Dedifferentiated amniotic fluid mesenchymal stem cell (primary cell): Measurements from ENCODE around the gene LENG8.

ENCODE experiments used
- DNase-seq: peaks from one replicate; pipeline ENCODE4 v3.0.0-alpha.2; 2016; ENCODE audit errors: extremely low spot score

The LENG8 gene

DNA sequence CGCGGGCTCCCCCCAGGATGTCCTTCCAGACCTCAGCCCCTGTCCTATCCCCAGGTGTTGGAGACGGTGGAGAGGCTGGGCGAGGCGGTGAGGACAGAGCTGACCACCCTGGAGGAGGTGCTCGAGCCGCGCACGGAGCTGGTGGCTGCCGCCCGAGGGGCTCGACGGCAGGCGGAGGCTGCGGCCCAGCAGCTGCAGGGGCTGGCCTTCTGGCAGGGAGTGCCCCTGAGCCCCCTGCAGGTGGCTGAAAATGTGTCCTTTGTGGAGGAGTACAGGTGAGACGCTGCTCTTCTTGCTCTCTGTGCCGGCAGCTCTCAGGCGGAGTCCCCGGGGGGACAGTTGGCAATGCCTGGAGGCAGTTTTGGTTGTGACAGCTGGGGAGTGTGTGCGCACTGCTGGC lies 26.9 kb upstream of the LENG8 start:
- DNase-seq, result no peak

GRCh38 chr19:54424201-54424600 lies 24.8 kb upstream of the LENG8 start:
- DNase-seq, result no peak

- no peak for DNase-seq
These were observed 24.2 kb upstream of the LENG8 start for GRCh38 chr19:54424660-54425381.

- DNase-seq, result no peak
These were observed 23.6 kb upstream of the LENG8 start for GRCh38 chr19:54425382-54425723.

DNA sequence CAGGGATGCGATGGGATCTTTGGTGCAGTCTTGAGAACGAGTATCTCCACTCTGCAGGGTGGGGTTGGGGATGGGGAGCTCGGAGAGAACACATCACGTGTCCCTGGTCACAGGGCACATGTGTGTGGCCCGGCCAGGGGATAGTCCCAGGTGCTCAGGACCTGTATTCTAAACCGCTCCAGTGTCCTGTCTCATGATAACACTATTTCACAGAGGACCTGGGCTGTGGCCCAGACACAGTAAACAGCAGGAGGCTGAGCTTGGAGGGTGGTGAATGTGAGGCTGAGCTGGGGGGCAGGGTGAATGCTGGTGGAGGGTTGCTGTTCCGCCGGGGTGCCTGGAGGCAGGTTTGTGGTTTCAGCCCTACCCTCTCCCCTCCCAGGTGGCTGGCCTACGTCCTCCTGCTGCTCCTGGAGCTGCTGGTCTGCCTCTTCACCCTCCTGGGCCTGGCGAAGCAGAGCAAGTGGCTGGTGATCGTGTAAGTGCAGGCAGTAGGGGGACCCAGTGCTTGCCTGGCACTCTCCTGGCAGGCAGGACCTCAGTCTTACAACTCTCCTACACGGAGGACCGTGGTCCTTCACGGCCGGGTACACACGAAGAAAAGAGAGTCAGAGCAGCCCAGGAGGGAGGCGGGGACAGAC lies 22.6 kb upstream of the LENG8 start:
- DNase-seq, result no peak

DNA sequence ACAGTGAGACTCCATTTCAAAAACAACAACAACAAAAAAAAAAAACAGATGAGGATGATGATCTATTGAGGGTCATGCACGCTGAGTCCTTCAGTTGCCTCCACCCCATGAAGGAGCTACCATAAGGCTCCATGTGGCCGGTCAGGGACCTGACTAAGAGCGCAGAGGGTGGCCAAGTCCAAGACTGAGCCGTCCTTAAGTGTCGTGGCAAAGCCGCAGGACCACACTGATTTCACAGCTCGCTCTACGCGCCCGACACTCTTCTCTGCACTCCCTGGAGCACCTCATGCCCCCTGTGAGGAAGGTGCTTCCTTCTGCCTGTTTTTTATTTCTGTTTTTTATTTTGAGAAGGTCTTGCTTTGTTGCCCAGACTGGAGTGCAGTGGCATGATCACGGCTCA lies 21.4 kb upstream of the LENG8 start:
- no peak for DNase-seq

DNA sequence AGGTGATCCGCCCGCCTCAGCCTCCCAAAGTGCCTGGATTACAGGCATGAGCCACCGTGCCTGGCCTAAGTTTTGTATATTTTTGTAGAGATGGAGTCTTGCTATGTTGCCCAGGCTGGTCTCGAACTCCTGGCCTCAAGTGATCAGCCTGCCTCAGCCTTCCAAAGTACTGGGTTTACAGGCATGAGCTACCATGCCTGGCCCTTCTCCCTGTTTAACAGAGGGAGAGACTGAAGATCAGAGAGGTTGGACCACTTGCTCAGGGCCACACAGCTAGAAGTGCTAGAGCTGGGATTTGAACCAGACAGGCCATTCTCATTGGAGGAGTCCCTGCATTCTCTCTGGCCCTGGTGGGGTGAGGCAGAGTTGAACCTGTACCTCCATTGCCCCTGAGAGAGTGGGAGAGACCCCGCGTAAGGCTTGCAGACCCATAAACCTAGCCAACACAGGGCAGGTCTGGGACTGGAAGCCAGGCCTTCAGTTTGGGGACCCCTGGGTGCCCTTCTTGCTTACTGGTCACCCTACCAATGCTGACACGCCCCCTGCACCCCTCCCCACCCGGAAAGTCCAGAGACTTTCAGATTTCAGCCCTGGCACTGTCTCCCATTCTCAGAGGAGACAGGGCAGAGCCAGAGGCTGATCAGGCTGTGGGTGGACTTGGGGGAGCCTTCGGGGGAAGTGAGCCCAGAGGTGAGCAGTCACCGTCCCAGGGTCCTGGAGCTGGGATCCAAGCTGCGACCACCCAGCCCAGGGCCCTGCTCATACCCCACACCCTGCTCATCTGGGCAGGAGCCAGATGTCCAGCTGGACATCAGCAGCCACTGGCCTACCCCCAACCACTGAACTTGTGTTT lies 20.4 kb upstream of the LENG8 start:
- no peak for DNase-seq

DNA sequence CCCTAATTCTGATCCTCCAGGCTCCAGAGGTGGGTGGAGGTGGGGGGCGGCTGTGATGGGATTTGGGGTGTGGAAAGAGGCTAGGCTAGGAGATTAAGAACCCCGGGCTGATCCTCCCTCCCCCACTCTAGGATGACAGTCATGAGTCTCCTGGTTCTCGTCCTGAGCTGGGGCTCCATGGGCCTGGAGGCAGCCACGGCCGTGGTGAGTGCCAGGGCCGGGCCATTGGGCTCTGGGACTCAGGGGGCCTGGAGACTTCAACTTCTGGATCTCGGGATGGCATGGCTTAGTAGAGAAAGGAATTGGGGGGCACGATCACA lies 19.9 kb upstream of the LENG8 start:
- DNase-seq, result no peak

GRCh38 chr19:54429545-54430227 lies 19.3 kb upstream of the LENG8 start:
- no peak for DNase-seq

GRCh38 chr19:54430306-54431254 lies 18.4 kb upstream of the LENG8 start:
- no peak for DNase-seq

- DNase-seq, result no peak
These were observed 17.7 kb upstream of the LENG8 start for GRCh38 chr19:54431255-54431838.

- no peak for DNase-seq
These were observed 16.8 kb upstream of the LENG8 start for GRCh38 chr19:54432144-54432738.

GRCh38 chr19:54433697-54434096 lies 15.3 kb upstream of the LENG8 start:
- DNase-seq, result no peak

DNA sequence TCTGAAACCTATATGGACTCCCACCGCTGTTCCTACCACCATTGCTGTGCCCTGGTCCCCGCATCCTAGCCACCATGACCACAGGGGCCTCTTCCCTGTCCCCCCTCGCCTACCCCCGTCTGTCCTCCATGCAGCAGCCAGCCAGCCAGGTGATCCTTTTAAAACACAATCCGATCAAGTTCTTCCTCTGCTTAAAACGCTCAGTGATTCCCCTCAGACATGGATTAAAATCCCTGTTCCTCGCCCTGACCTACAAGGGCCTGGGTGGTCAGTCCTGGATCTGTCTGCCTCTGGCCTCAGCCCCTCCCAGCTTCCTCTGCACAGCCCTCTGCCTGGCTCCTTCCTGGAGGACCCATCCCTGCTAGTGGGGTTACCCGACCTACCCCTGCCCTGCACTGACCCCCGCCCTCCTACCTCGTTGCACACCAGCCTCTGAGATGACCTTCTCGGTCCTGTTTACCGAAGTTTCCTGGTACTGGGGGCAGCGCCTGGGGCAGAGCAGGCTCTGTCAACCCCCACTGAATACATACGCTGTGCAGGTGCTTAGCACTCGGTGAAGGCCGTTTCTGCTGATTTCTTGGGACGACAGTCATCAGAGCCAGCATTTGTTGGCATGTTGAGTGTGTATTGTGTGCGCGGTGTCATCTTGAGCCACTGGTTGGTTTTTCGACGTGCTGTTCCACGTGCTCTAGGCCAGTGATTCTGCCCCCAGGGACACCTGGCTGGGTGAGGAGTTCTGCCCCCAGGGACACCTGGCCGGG lies 14.7 kb upstream of the LENG8 start:
- DNase-seq, result no peak

GRCh38 chr19:54434873-54435214 lies 14.2 kb upstream of the LENG8 start:
- DNase-seq, result no peak

DNA sequence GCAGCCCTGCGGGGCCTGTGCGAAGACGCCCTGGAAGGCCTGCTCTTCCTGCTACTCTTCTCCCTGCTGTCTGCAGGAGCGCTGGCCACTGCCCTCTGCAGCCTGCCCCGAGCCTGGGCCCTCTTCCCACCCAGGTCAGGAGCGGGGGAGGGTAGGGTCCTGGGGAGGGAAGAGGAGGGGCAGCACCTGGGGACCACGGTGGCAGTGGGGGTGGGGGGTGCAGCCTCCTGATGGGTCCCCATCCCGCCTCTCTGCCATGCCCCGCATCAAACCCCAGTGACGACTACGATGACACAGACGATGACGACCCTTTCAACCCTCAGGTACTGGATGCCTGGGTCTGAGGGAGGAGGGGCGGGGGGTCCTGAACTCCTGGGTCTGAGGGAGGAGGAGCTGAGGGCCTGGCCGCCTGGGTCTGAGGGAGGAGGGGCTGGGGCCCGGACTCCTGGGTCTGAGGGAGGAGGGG lies 13.4 kb upstream of the LENG8 start:
- DNase-seq, result no peak

GRCh38 chr19:54436031-54436523 lies 12.9 kb upstream of the LENG8 start:
- no peak for DNase-seq

- no peak for DNase-seq
These were observed 12.3 kb upstream of the LENG8 start for GRCh38 chr19:54436628-54437252.
